Stromal cell of bone marrow (primary cell): ENCODE measurements around the gene YEATS4.
A peak's percentile ranks its signal among the peaks of the same experiment; 100 is the strongest.
"Not testable (repeated sequence)": the region's sequence is repeated elsewhere in the genome, so short reads cannot be mapped to it uniquely, and the experiment has no call there.

Experiments used
- DNase-seq: peaks from one replicate; pipeline ENCODE4 v3.0.0-alpha.2; 2012; ENCODE audit warnings: low read depth

YEATS4 gene

DNA sequence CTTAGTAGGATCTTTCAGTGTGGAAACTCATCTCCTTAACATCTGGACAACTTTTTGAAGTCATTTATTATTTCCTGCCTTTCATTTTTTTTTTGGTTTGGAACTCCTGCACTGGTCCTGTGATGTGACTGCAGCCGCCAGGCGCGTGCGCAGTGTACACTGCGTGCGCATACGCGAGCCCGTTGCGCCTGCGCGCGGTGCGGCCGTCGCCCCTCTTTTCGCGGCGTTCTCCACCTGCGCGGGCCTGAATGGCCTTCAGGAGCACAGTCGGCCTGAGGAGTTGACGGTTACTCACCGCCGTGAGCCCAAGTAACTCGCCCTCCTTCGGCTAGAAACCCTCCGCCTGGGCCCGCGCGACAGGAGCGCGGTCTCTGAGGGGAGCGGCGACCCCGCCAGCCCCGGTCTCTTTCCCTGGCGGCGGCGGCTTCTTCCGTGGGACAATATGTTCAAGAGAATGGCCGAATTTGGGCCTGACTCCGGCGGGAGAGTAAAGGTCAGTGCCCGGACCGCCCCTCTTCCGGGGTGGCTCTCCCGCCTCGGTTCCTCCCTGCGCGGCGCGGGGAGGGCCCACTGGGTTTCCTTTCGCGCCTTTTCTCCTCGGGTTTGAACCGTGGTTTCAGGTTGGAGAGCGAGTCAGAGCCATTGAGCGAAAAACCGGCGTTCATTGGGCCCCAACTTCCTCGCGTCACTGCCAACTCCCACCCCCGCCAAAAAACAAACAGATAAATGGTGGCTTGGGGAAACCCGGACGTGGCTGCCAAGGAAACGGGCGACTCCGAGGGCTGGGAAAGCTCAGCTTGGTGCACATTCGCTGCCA is at the start of gene YEATS4:
TSS of gene YEATS4 (plus strand) at position 213 of the 817 bp plus-strand sequence. CDS start at position 443, 230 bp downstream.
- peak; percentile 83 for DNase-seq

DNA sequence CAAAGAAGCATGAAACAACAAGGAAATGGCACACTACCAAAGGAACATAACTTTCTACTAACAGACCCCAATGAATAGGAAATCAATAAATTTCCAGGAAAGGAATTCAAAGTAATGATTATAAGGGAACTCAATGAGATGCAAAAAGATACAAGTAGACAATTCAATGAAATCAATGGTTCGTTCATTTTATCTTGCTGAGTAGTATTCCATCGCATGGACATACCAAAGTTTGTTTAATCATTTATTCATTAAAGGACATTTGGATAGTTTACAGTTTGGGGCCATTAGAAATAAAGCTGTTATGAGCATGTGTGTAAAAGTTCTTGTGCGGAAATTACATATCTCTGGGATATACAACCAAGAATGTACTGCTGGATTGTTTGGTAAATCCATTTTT is 46.3 kb upstream of the YEATS4 start:
- no peak for DNase-seq

DNA sequence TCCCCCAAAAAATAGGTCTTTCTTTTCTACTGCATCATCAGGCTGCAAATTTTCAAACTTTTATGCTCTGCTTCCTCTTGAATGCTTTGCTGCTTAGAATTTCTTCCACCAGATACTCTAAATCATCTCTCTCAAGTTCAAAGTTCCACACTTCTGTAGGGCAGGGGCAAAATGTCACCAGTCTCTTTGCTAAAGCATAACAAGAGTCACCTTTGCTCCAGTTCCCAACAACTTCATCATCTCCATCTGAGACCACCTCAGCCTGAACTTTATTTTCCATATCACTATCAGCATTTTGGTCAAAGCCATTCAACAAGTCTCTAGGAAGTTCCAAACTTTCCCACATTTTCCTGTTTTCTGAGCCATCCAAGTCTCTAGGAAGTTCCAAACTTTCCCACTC is 42.8 kb upstream of the YEATS4 start:
- DNase-seq = not testable (repeated sequence)

DNA sequence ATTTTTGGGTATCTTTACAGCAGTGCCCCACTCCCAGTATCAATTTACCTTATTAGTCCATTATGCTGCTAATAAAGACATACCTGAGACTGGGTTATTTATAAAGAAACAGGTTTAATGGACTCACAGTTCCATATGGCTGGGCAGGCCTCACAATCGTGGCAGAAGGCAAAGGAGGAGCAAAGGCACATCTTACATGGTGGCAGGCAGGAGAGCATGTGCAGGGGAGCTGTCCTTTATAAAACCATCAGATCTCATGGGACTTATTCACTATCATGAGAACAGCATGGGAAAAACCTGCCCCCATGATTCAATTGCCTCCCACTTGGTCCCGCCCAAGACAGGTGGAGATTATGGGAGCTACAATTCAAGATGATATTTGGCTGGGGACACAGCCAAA is 42.3 kb upstream of the YEATS4 start:
- not testable (repeated sequence) for DNase-seq

DNA sequence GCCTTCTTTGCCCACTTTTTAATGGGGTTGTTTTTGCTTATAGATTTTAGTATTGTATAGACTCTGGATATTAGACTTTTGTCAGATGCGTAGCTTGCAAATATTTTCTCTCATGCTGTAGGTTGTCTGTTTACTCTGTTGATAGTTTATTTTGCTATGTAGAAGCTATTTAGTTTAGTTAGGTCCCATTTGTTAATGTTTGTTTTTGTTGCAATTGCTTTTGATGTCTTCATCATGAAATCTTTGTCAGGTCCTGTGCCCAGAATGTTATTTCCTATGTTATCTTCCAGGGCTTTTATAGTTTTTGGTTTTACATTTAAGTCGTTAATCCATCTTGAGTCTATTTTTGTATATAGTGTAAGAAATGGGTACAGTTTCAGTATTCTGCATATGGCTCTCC is 41.3 kb upstream of the YEATS4 start:
- DNase-seq = no peak

DNA sequence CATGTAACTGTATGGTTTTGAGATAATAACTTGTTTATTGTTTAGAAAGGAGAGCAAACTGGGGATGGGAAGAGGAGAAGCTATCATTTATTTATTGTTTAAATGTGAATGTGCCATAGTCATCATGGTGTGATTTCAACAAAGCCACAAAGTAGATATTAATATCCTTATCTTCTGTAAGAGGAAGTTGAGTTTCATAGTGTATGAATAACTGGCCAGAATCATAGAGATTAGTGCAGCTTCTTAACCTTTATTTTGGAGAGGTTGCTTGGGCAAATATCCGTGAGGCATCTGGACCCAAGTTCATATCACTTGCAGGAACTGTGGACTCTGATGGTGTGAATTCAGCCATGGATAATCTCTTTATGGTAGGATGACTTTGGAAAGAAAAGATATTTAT is 38.2 kb upstream of the YEATS4 start:
- DNase-seq = no peak

DNA sequence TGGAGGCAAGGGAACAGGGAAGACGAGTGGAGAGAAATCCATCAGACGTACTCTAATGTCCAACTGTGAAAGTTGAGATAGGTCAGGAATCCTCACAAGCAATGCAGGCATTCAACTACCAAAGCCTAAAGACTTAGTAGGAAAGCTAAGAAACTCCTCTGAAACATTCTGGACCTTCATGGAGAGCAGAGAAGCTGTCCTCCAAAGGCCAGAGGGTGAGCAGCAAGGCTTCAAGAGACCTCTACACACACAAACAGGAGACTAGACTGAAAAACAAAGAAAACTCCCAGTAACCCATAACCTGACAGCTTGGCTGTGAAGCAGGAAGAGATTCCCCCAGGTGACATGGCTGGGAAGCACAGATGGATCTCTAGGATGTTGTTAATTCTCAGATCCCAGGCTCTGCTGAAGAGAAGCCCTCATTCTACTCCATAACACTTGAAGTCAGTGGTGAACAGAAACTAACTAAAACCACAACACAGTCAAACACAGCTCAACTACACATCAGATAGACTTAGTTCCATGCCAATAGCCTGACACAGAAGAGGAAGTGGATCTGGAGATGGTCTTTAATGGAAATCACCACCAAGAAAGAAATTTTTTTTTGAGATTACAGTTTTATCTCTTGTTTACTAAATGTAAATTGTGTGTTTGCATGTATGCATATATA is 34.6 kb upstream of the YEATS4 start:
- no peak for DNase-seq

DNA sequence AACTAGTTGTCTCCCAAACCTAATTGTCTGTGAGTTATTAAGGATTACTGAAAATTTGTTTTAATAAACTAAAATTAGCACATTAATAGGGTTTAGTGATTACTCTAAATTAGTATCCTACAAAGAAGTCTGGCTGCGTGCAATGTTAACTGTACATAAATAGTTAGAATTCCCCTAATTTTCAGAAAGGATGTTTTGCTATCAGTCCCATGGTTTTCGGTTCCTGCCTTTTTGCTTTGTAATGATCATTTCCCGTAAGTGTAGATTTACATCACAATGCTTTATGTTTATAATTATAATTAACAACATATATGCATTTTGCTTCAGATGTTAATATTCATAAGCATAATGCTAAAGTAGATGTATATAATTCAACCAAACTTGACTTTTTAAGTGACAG is 31.1 kb upstream of the YEATS4 start:
- DNase-seq = no peak

DNA sequence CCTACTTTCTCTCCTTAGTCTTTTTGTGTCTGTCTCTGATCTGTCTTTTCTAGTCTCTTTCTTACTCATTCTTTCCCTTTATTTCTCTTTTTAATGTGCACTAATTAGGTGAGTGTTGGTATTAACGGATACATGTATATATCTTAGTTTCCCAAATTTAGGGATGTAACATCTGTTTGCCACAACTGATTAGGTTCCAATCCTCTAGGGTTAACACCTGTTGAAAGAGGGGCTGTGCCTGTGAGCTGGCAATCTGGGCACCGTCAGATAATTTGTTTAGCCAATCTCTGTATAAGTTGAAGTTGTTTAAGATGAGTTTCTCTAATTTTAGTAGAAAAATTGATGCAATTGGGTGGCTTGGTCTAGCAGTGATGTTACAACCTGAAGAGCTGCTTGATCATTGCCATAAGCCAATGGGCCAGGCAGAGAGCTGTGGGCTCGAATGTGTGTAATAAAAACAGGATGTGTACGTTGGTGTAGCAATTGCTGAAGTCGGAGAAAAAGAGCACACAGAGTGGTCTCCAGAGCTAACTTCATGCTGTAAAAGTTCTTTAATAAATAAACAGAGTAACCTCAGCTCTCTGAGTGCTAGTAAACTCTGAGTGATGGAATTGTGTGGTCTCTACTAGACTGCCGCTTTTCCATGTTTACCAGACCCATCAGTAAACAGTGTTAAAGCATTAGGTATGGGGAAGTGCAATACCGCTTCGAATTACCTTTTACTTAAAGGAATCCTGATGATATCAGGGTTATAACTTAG is 29.7 kb upstream of the YEATS4 start:
- no peak for DNase-seq

DNA sequence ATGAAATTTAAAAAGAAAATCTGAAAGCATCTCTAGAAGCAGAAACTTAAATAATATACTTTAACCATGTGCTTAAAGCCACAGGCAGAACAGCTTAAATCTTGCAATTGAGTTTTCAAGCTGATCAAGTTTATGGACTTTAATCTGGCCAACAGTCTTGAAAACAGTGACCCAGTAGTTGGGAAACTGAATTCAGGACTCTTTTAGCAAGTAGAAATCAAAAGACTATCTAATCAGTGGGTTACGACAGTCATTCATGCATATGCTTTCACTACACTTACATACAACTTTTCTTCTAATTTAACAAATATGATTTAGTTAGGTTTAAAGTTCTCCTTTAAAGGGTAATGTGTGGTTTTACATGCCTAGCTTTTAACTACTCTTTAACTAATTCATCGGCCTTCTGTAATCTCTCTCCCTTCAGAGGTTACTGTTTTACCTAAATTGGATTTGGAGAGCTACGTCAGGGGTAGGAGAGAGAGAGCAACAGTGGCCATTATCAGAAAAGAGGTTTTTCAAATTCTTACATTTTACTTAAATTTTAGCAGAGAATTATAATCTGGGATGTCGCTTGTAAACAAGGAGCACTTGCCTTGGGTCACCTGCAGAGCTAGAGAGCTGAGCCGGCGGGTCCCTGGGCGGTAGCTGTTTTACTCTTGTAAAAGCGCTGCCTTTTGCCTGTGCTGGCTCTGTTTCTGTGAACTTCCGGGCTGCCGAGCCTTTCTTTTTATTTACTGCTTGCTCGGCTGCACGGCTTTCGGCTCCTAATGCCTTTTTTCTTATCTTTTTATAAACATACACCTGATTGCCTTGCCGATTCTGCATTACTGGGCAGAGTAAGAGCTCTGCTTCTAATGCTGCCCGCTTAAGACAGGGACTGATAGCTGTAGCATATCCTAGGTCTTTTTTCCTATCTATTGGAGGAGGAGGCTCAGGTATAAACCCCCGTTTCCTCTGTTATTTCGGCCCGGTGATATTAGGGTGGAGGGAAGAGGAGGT is 28.8 kb upstream of the YEATS4 start:
- DNase-seq = no peak

DNA sequence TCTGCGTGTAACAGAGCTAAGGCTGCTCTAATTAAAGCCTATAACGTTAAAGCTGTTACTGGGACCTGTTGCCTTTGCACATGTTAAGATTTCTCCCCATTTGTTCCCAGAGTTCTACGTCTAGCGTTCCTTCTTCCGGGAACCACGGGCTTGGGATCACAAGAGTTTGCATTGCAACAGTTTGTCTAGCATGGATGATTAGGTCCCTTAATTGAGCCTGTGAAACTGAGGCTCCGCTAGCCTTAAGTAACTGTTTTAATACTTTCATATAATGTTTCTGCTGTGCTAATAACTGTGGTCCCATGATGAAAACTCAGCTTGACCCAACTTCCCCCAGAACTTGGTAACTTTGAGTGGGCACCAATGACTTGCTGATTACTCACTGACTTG is 28.0 kb upstream of the YEATS4 start:
- DNase-seq = no peak

DNA sequence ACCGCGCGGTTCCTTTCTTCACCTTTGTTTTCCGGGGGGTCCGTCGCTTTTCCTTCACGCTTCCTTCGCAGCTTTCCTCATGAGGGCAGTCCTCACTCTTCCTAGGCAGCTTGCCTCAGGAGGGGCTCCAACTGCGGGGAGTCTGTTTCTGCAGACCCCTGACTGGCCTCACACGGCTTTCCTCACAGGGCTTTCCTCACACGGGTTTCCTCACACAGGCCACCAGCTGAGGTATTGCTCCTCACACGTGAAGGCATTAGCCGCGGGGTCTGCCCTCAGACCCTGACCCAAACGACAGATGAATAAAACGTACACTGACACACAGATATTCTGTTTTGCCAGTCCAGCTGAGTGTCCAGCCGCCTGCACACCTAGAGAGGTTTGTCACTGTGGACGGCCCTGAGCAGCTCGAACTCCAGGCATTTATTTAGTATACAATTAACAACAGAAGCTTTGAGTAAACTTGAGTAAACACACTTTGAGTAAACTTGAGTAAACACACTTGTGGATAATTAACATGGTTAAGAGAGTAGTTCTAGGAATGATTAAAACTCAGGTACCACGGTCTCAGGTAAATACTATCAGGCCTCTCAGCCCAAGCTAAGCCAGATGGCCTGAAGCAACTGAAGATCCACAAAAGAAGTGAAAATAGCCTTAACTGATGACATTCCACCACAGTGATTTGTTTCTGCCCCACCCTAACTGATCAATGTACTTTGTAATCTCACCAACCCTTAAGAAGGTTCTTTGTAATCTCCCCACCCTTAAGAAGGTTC is 27.4 kb upstream of the YEATS4 start:
- DNase-seq = no peak

DNA sequence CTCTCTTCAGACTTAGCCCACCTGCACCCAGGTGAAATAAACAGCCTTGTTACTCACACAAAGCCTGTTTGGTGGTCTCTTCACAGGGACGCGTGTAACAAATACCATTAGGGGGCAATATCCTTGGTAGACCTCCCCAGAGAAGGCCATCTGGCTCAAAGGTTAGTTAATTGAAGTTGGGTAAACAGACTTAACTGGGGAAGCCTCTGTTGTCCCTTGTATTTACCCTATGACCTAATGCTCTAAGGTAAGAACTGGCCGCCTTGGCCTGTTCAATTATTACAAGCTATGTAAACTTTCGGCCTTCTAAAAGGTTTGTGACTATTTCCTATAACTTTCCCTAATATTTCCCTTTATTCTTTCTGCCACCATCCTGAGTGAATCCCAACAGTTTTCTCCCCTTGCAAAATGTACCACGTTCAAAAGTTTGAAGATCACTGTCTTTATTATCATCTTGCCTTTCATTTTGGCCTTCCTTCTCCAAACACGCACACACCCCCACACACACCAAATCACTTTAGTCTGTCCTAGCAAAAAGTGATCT is 26.7 kb upstream of the YEATS4 start:
- no peak for DNase-seq

DNA sequence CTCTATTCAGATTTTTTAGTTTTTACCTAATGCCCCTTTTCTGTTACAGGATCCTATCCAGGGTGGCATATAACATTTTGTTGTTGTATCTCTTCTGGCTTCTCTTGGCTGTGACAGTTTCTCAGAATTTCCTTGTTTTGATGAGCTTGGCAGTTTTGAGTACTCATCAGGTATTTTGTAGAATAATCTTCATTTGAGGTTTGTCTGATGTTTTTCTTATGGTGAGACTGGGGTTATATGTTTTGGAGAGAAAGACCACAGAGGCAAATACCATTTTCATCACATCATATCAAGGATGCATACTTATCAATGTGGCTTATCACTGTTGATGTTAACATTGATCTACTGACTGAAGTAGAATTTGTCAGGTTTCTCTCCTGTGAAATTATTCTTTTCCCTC is 25.4 kb upstream of the YEATS4 start:
- no peak for DNase-seq

DNA sequence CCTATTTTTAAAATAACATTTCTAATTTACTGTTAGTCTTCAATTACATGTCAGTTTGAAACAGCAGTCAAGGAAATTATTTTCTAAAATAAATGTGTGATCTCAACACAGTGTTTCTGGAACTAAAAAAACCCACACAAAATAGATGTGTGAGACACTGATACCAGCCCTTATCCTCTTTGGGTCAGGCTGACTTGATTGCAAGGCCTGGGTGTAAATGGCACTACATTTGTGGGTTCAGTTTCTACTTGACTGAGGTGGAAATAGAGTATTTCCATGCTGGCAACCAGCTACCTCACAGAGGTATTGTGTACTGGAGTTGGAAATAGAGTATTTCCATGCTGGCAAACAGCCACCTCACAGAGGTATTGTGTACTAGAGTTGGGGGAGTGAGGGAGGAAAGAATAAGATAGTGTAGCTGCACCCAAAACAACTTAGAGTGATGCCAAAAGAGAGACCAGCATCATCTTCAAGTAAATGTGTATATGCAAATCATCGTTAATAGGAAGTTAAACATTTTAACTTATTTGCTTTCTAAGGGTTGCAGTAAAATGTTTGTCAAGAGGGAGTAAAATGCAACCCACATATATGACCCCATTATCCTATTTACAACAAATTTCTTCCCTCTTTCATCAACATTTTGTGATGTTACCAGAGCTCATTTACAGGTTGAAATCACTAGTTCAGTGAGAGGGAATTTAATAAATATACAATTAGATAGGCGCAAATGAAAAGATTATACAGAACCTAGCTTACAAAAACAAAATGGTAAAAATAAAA is 22.0 kb upstream of the YEATS4 start:
- no peak for DNase-seq

DNA sequence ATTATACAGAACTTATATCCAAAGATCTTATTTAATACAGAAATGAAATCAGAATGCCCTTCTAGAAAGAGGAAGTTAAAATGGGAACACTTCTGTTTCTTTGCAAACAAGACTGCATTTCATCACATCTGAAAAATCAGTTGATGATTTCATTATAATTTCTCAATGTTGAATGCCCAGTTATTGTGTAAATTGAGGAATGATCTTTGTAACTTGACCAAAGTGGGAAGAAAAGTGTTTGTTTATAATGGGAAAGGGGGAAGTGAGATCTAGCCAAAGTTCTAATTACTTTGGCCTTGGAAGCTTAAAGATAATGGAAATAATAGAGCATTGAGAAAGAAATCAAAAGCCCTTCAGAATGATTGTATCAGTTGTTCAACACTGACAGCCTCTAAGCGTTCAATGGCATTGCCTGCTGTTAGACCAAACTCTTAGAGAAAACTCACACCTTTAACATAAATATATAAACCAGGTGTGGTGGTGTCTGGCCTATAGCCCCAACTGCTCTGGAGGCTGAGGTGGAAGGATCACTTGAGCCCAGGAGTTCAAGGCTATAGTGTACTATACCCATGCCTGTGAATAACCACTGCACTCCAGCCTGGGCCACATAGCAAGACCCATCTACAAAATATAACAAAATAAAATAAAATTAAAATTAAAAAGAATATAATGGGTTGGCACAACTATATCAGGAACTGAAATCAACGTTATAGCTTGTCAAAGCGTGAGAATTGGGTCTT is 21.3 kb upstream of the YEATS4 start:
- DNase-seq = no peak

DNA sequence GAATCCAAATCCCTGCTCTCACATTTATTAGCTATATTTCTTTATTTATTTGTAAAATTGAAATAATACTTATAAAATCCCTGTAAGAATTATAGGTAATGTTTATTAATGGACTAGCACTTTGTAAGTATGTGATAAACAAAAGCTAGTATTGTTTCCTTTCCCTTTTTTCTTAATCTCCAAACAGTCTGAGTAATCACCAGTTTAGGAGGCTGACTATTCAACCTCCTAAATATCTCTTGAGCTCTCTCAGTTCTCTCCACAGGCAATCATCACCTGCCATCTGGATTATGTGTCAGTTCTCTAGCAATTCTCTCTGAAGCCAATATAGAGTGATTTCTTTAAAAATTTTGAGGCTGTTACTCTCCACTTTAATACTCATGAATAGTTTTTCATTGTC is 20.6 kb upstream of the YEATS4 start:
- no peak for DNase-seq

DNA sequence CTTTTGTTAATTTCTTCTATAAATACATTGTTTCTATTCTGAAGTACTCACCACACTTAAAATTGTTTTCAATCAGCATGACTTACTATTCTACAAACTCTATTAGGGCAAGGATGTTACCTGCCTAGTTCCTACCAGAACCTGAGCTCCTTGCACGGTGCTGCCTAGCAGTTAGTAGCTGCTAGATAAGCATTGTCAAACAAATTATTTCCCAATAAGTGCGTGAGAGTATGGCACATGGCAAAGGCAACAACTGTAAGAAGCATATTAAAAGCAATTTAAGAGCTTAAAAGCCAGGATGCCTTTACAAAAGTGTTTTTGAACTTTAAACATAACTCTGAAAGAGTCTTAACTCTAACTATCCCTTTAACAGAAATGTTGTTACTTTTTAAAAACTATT is 19.5 kb upstream of the YEATS4 start:
- no peak for DNase-seq

DNA sequence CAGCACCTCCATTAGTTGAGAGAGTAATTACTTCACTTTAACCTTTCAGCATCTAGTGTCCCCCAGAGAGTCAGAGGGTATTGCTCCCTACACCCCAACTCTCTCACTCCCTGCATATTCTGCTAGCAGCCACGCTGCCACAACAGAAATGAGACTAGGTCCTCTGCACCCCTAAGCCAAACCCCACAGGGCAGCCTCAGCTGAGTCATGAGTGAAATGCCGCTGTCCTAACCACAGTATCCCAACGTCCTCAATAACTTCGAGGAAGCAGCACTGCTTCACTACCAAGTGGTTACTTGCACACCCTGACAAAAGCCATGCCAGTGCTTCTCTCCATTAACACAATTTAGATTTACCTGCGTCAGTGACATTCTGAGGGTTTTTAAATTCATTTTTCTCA is 18.2 kb upstream of the YEATS4 start:
- no peak for DNase-seq
